PC-3 (cell line): Measurements from ENCODE around the gene LMO7. TPM values are rescaled to one million over a fixed set of nuclear protein-coding genes. Genes with fewer than 3 reads are reported as not detected.

Experiments
- ATAC-seq: fragments of 200-7000 bp; cut with Tn5 transposase; 2 replicates; pipeline ENCODE4 v1.9.1; 2020; ENCODE audit warnings: mild to moderate bottlenecking, moderate library complexity
- BruUV-seq: library from RNA; stranded (reverse); fragments of 400-500 nt; replicated peaks from 2 replicates; lab custom pipeline; 2021; lab: Mats Ljungman, UMichigan
- CTCF ChIA-PET: fragments of 300-600 bp; sonication (Branson Sonifier 250); formaldehyde crosslinking; loops from one replicate; lab custom pipeline; 2022; ENCODE audit warnings: antibody characterized with exemption; lab: Charles Lee
- POLR2A ChIA-PET: fragments of 300-600 bp; sonication (Branson Sonifier 250); formaldehyde crosslinking; loops from one replicate; lab custom pipeline; 2022; ENCODE audit warnings: antibody characterized with exemption; ENCODE audit not compliant: unreplicated experiment; lab: Charles Lee
- DNase-seq: peaks from one replicate; pipeline ENCODE4 v3.0.0-alpha.2; 2015
- H2AFZ ChIP-seq: fragments of 300-600 bp; sonication (generic); 2 replicates; pipeline ENCODE4 v1.6.0; 2016; ENCODE audit warnings: antibody characterized with exemption, low read length
- H3F3A ChIP-seq: fragments of 300-600 bp; sonication (generic); one replicate; pipeline ENCODE4 v1.6.0; 2017; ENCODE audit warnings: antibody characterized with exemption, low read length, control low read depth, mild to moderate bottlenecking; ENCODE audit not compliant: unreplicated experiment
- H3K27ac ChIP-seq: fragments of 300-600 bp; sonication (generic); 2 replicates; pipeline ENCODE4 v1.5.1; 2016; ENCODE audit warnings: mild to moderate bottlenecking, low read length
- H3K27me3 ChIP-seq: fragments of 300-600 bp; sonication (generic); 2 replicates; pipeline ENCODE4 v1.6.1; 2016; ENCODE audit warnings: low read length, mixed read lengths
- H3K36me3 ChIP-seq: fragments of 300-600 bp; sonication (generic); 2 replicates; pipeline ENCODE4 v1.6.1; 2016; ENCODE audit warnings: low read depth, mixed run types, low read length, mixed read lengths
- H3K4me1 ChIP-seq: fragments of 300-600 bp; sonication (generic); 2 replicates; pipeline ENCODE4 v1.5.1; 2016; ENCODE audit warnings: low read length; ENCODE audit not compliant: insufficient read depth
- H3K4me2 ChIP-seq: fragments of 300-600 bp; sonication (generic); 2 replicates; pipeline ENCODE4 v1.6.0; 2016; ENCODE audit warnings: low read length
- H3K4me3 ChIP-seq: fragments of 300-600 bp; sonication (generic); 2 replicates; pipeline ENCODE4 v1.5.1; 2016; ENCODE audit warnings: mild to moderate bottlenecking, low read length, mixed read lengths
- H3K79me2 ChIP-seq: fragments of 300-600 bp; sonication (generic); 2 replicates; pipeline ENCODE4 v1.6.1; 2017; ENCODE audit warnings: low read length, mixed read lengths
- H3K9ac ChIP-seq: fragments of 300-600 bp; sonication (generic); 2 replicates; pipeline ENCODE4 v1.6.0; 2016; ENCODE audit warnings: mild to moderate bottlenecking, low read length
- H3K9me2 ChIP-seq: fragments of 300-600 bp; sonication (generic); replicated peaks from 2 replicates; pipeline ENCODE4 v1.6.1; 2016; ENCODE audit warnings: mixed run types, low read length, mixed read lengths
- H3K9me3 ChIP-seq: fragments of 300-600 bp; sonication (generic); 2 replicates; pipeline ENCODE4 v1.6.1; 2016; ENCODE audit warnings: low read length, mixed read lengths
- H4K20me1 ChIP-seq: fragments of 300-600 bp; sonication (generic); 2 replicates; pipeline ENCODE4 v1.6.1; 2016; ENCODE audit warnings: low read length, mixed read lengths
- EZH2 ChIP-seq: fragments of 300-600 bp; sonication (generic); IDR thresholded peaks from one replicate; pipeline ENCODE4 v1.6.1; 2017; ENCODE audit warnings: antibody characterized with exemption, mild to moderate bottlenecking, low read length; ENCODE audit not compliant: unreplicated experiment
- EZH2phosphoT487 ChIP-seq: fragments of 300-600 bp; sonication (generic); IDR thresholded peaks from 2 replicates; pipeline ENCODE4 v1.6.1; 2018; ENCODE audit warnings: mild to moderate bottlenecking, antibody characterized with exemption, low read length, borderline replicate concordance
- intact Hi-C: fragments of 100-400 bp; cut with micrococcal nuclease; formaldehyde crosslinking; loops from 2 replicates; pipeline ENCODE4 v1.9.0; 2023
- total RNA-seq: library from RNA; depleted of rRNA; stranded (reverse); fragments of >200 nt; gene quantifications from 2 replicates; pipeline ENCODE4 v1.2.3, GENCODE V29; 2014
- TF ChIP-seq, protein P1 (sequence below): fragments of 300-600 bp; sonication (generic); conservative IDR thresholded peaks from 2 replicates; pipeline ENCODE4 v1.5.1; 2017; ENCODE audit warnings: antibody characterized with exemption, low read depth, mild to moderate bottlenecking, low read length

The LMO7 gene
- total RNA-seq, 1 experiment from 2014 or later, result 83.6 TPM

DNA sequence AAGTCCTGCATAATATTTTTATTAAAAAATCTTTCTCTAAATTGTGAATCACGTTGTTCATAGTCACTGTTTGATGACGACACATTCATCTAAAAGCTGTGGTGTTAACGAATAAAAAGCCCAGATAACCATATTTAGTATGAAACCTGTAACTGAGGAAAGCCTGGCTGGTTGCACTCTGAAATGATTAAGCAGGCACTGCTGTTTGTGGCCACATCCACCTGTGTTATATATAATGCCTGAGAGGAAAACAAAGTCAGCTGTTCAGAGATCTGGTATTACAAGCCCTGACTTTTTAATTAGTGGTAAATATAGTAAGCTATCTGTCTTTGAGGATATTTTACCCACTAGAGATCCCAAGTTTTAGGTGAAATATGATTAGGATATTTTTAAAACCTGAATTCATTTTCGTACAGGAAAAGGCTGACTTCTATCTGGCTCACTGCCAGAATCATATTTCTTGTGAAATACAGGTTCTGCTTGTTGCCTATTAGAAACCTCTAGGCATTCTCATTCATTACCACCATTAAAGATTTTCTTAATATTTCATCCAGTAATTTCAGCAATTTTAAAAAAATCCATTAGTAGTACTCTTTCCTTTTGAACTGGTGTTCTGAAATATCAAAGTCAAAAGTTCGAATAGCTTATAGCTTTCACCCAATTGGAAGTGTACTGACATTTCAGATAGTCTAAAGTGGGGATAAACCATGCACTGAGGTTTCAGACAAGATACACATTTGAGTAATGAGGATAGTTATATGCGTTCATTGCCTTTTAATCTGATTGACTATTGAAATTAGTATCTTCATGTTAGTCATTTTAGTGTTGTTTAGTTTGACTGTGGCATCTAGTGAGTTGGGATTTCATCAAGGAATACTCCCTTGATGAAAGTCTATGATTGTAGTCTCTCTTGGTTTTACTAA lies 79.7 kb downstream of the LMO7 start:
- no peaks in the 10 kb centered on the region for H3K36me3 ChIP-seq
- H2AFZ ChIP-seq, result no peak overlapping the region
- peak overlapping the region; percentile 87 for H3K27ac ChIP-seq
- peak overlapping the region; percentile 9 for H3K4me2 ChIP-seq
- H3K9ac ChIP-seq, result peak overlapping the region; percentile 53
- no peaks in the 10 kb centered on the region for H3F3A ChIP-seq
- no peaks in the 10 kb centered on the region for H4K20me1 ChIP-seq
- H3K27me3 ChIP-seq, result no peaks in the 10 kb centered on the region
- peak; percentile 41 for DNase-seq
- ChIA-PET CTCF (interaction anchor here (1.9 kb wide), 1 partner anchor 20 kb away, joined by 6 read pairs; no protein-coding TSS in a partner anchor), POLR2A (interaction anchor here (0.5 kb wide), 1 partner anchor 446 kb away, joined by 3 read pairs; no protein-coding TSS in a partner anchor)
- intact Hi-C loops, result loop anchor here (1.0 kb wide), 1 partner anchor 25 kb away; no protein-coding TSS in a partner anchor
- no peaks in the 10 kb centered on the region for H3K9me3 ChIP-seq
- H3K4me3 ChIP-seq, result no peak overlapping the region
- TF ChIP-seq, protein P1, sequence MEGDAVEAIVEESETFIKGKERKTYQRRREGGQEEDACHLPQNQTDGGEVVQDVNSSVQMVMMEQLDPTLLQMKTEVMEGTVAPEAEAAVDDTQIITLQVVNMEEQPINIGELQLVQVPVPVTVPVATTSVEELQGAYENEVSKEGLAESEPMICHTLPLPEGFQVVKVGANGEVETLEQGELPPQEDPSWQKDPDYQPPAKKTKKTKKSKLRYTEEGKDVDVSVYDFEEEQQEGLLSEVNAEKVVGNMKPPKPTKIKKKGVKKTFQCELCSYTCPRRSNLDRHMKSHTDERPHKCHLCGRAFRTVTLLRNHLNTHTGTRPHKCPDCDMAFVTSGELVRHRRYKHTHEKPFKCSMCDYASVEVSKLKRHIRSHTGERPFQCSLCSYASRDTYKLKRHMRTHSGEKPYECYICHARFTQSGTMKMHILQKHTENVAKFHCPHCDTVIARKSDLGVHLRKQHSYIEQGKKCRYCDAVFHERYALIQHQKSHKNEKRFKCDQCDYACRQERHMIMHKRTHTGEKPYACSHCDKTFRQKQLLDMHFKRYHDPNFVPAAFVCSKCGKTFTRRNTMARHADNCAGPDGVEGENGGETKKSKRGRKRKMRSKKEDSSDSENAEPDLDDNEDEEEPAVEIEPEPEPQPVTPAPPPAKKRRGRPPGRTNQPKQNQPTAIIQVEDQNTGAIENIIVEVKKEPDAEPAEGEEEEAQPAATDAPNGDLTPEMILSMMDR, result no peak
- no peak for TF ChIP-seq EZH2phosphoT487
- no peak for TF ChIP-seq EZH2
- H3K79me2 ChIP-seq, result peaks cover 36% of the 10 kb centered on the region
- H3K4me1 ChIP-seq, result peaks cover 18% of the 10 kb centered on the region
- TSS peak; percentile 93 for BruUV-seq
- no peaks in the 10 kb centered on the region for H3K9me2 ChIP-seq
- ATAC-seq, result peak; percentile 32; the same call in 1 of the 2 replicates

DNA sequence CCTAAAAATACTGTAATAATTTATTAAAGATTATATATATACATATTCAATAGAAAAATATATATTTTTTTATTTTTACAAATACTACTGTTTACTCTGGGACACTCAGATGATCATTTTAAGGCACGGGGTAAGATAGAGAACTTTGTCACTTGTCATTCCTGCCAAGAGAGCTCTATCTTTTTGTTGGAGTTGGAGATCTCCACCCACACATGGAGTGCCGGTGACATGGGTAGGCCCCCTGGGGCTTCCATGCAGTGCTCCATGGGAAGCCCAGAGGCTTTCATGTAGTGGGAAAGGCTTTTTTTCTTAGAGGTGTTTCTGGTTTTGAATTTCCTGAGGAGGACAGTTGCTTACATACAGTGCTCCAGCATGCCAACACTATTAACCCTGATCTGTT lies 81.4 kb downstream of the LMO7 start:
- CTCF ChIA-PET, result no interaction called here
- ATAC-seq (no peak), DNase-seq (no peak)
- H3F3A ChIP-seq, result no peaks in the 10 kb centered on the region
- no peak overlapping the region for H3K9ac ChIP-seq
- H3K4me2 ChIP-seq, result no peak overlapping the region
- H3K4me3 ChIP-seq, result no peak overlapping the region
- H3K36me3 ChIP-seq, result no peaks in the 10 kb centered on the region
- no peaks in the 10 kb centered on the region for H3K9me2 ChIP-seq
- H2AFZ ChIP-seq, result no peak overlapping the region
- no peaks in the 10 kb centered on the region for H3K27me3 ChIP-seq
- POLR2A ChIA-PET, result no interaction called here
- TF ChIP-seq EZH2 (no peak), EZH2phosphoT487 (no peak)
- TF ChIP-seq, protein P1, result no peak
- H3K4me1 ChIP-seq, result peaks cover 18% of the 10 kb centered on the region
- intact Hi-C loops, result no loop called here
- peak overlapping the region; percentile 59 for H3K27ac ChIP-seq
- no peaks in the 10 kb centered on the region for H4K20me1 ChIP-seq
- BruUV-seq, result no TSS peak
- H3K9me3 ChIP-seq, result no peaks in the 10 kb centered on the region
- peaks cover 24% of the 10 kb centered on the region for H3K79me2 ChIP-seq

DNA sequence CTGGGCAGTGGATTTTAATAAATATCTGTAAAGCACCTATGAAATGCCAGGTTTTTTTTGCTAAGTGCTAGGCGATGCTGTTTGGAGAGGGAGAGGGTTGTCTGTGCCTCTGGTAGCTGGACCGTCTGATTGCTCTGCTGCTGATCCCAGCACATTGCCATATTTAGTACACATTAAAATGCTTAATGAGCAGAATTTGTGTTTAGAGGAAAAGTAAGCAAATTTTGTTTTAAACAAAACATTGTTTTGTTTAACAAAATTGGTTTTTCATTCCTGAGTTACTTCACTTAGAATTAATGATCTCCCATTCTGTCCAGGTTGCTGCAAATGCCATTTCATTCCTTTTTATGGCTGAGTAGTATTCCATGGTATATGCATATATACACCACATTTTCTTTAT lies 85.2 kb downstream of the LMO7 start:
- BruUV-seq, result no TSS peak
- no peak overlapping the region for H3K4me2 ChIP-seq
- H4K20me1 ChIP-seq, result no peaks in the 10 kb centered on the region
- TF ChIP-seq EZH2 (no peak), EZH2phosphoT487 (no peak)
- TF ChIP-seq, protein P1, result no peak
- no peak overlapping the region for H3K9ac ChIP-seq
- no peak overlapping the region for H3K4me3 ChIP-seq
- H3K4me1 ChIP-seq, result peaks cover 33% of the 10 kb centered on the region
- POLR2A ChIA-PET, result no interaction called here
- peaks cover 31% of the 10 kb centered on the region for H3K79me2 ChIP-seq
- H3K27me3 ChIP-seq, result no peaks in the 10 kb centered on the region
- DNase-seq, result no peak
- H3K9me2 ChIP-seq, result no peaks in the 10 kb centered on the region
- H2AFZ ChIP-seq, result no peak overlapping the region
- H3F3A ChIP-seq, result no peaks in the 10 kb centered on the region
- ATAC-seq, result no peak
- H3K36me3 ChIP-seq, result no peaks in the 10 kb centered on the region
- CTCF ChIA-PET, result no interaction called here
- no peaks in the 10 kb centered on the region for H3K9me3 ChIP-seq
- no peak overlapping the region for H3K27ac ChIP-seq
- intact Hi-C loops, result no loop called here
